MCF 10A (cell line): ENCODE measurements around the gene FFAR3. TPM values are rescaled to one million over a fixed set of nuclear protein-coding genes. Genes with fewer than 3 reads are reported as not detected.

Experiments
- BruUV-seq: library from RNA; stranded (reverse); fragments of 400-500 nt; replicated peaks from 2 replicates; lab custom pipeline; 2021; lab: Mats Ljungman, UMichigan
- CTCF ChIA-PET: fragments of 300-600 bp; sonication (Branson Sonifier 250); formaldehyde crosslinking; extraction: SDS; loops from one replicate; lab custom pipeline; 2021; ENCODE audit warnings: antibody characterized with exemption, inconsistent platforms; lab: Yijun Ruan, JAX
- POLR2A ChIA-PET: fragments of 300-600, 350-650 bp; sonication (Branson Sonifier 250); formaldehyde crosslinking; extraction: SDS; loops from one replicate; lab custom pipeline; 2020; ENCODE audit warnings: antibody characterized with exemption, inconsistent platforms; lab: Yijun Ruan, JAX
- DNase-seq: peaks from one replicate; pipeline ENCODE4 v3.0.0-alpha.2; 2018; ENCODE audit not compliant: unreplicated experiment
- H3K27ac Mint-ChIP-seq: one replicate; pipeline ENCODE4 v1.8.0; 2022; ENCODE audit warnings: mild to moderate bottlenecking, low read depth, mixed read lengths; ENCODE audit not compliant: unreplicated experiment
- H3K27me3 Mint-ChIP-seq: one replicate; pipeline ENCODE4 v1.8.0; 2022; ENCODE audit warnings: mixed read lengths; ENCODE audit not compliant: insufficient read depth, unreplicated experiment
- H3K36me3 Mint-ChIP-seq: one replicate; pipeline ENCODE4 v1.8.0; 2022; ENCODE audit warnings: mild to moderate bottlenecking, moderate library complexity, mixed read lengths; ENCODE audit not compliant: insufficient read depth, unreplicated experiment
- H3K4me1 Mint-ChIP-seq: one replicate; pipeline ENCODE4 v1.8.0; 2022; ENCODE audit warnings: mixed read lengths; ENCODE audit not compliant: insufficient read depth, unreplicated experiment
- H3K4me3 Mint-ChIP-seq: one replicate; pipeline ENCODE4 v1.8.0; 2022; ENCODE audit warnings: mild to moderate bottlenecking, moderate library complexity, mixed read lengths; ENCODE audit not compliant: unreplicated experiment
- H3K9me3 Mint-ChIP-seq: one replicate; pipeline ENCODE4 v1.8.0; 2022; ENCODE audit warnings: mixed read lengths; ENCODE audit not compliant: unreplicated experiment
- CTCF ChIP-seq: fragments of 200-600 bp; IDR thresholded peaks from one replicate; pipeline ENCODE4 v1.8.0; 2022; ENCODE audit warnings: antibody characterized with exemption, mild to moderate bottlenecking; ENCODE audit not compliant: unreplicated experiment
- intact Hi-C: fragments of 100-400 bp; cut with micrococcal nuclease; formaldehyde crosslinking; loops from 2 replicates; pipeline ENCODE4 v1.14.1; 2022
- total RNA-seq: library from RNA; stranded (reverse); gene quantifications from 2 replicates; pipeline ENCODE4 v1.2.3, GENCODE V29; 2022

The FFAR3 gene
- total RNA-seq, 1 experiment from 2014 or later: not detected

- no peaks in the 10 kb centered on the region for H3K4me1 Mint-ChIP-seq
- no peak overlapping the region for H3K27ac Mint-ChIP-seq
- no peak for TF ChIP-seq CTCF
- peaks cover 42% of the 10 kb centered on the region for H3K27me3 Mint-ChIP-seq
- H3K36me3 Mint-ChIP-seq: peaks cover 5% of the 10 kb centered on the region
- ChIA-PET POLR2A (interaction anchor here (1.1 kb wide), 1 partner anchor 107 kb away, joined by 3 read pairs; no protein-coding TSS in a partner anchor), CTCF (no interaction called here)
- DNase-seq: no peak
- no TSS peak for BruUV-seq
- no peaks in the 10 kb centered on the region for H3K9me3 Mint-ChIP-seq
- H3K4me3 Mint-ChIP-seq: no peak overlapping the region
- intact Hi-C loops: no loop called here
These were observed 21.7 kb downstream of the FFAR3 start for GRCh38 chr19:35379992-35380391.

- Mint-ChIP-seq H3K4me3 (no peak overlapping the region), H3K4me1 (no peaks in the 10 kb centered on the region), H3K36me3 (peaks cover 6% of the 10 kb centered on the region), H3K27ac (no peak overlapping the region), H3K9me3 (no peaks in the 10 kb centered on the region), H3K27me3 (peaks cover 36% of the 10 kb centered on the region)
- ChIA-PET POLR2A (interaction anchor here (1.1 kb wide), 1 partner anchor 106 kb away, joined by 3 read pairs; no protein-coding TSS in a partner anchor), CTCF (interaction anchor here (0.6 kb wide), 1 partner anchor 24 kb away, joined by 3 read pairs; no protein-coding TSS in a partner anchor)
- no TSS peak for BruUV-seq
- intact Hi-C loops: no loop called here
- no peak for TF ChIP-seq CTCF
- no peak for DNase-seq
These were observed 22.3 kb downstream of the FFAR3 start for GRCh38 chr19:35380450-35381124.

- Mint-ChIP-seq H3K9me3 (peaks cover 3% of the 10 kb centered on the region), H3K4me1 (no peaks in the 10 kb centered on the region), H3K4me3 (no peak overlapping the region), H3K27me3 (peaks cover 29% of the 10 kb centered on the region), H3K36me3 (peaks cover 6% of the 10 kb centered on the region), H3K27ac (no peak overlapping the region)
- ChIA-PET POLR2A (no interaction called here), CTCF (interaction anchor here (0.6 to 0.9 kb wide), 2 partner anchors 25 to 80 kb away, joined by 3 read pairs; no protein-coding TSS in a partner anchor)
- no TSS peak for BruUV-seq
- DNase-seq: no peak
- TF ChIP-seq CTCF: no peak
- intact Hi-C loops: no loop called here
These were observed 23.1 kb downstream of the FFAR3 start for GRCh38 chr19:35381318-35381717.

GRCh38 chr19:35381926-35382325 lies 23.7 kb downstream of the FFAR3 start:
- CTCF ChIA-PET: interaction anchor here (0.9 kb wide), 1 partner anchor 79 kb away, joined by 3 read pairs; no protein-coding TSS in a partner anchor
- H3K27me3 Mint-ChIP-seq: peaks cover 27% of the 10 kb centered on the region
- no peak overlapping the region for H3K4me3 Mint-ChIP-seq
- POLR2A ChIA-PET: no interaction called here
- no peak overlapping the region for H3K27ac Mint-ChIP-seq
- peaks cover 6% of the 10 kb centered on the region for H3K36me3 Mint-ChIP-seq
- no TSS peak for BruUV-seq
- intact Hi-C loops: no loop called here
- no peak for DNase-seq
- H3K4me1 Mint-ChIP-seq: no peaks in the 10 kb centered on the region
- H3K9me3 Mint-ChIP-seq: peaks cover 8% of the 10 kb centered on the region
- no peak for TF ChIP-seq CTCF
